NCI-H748 (cell line): ENCODE results near the gene NKAIN2.
A peak's percentile ranks its signal among the peaks of the same experiment; 100 is the strongest.

ENCODE experiments used
- DNase-seq: peaks from one replicate; lab custom pipeline; 2025; ENCODE audit not compliant: unreplicated experiment; lab: John Stamatoyannopoulos, UW

Gene NKAIN2

DNA sequence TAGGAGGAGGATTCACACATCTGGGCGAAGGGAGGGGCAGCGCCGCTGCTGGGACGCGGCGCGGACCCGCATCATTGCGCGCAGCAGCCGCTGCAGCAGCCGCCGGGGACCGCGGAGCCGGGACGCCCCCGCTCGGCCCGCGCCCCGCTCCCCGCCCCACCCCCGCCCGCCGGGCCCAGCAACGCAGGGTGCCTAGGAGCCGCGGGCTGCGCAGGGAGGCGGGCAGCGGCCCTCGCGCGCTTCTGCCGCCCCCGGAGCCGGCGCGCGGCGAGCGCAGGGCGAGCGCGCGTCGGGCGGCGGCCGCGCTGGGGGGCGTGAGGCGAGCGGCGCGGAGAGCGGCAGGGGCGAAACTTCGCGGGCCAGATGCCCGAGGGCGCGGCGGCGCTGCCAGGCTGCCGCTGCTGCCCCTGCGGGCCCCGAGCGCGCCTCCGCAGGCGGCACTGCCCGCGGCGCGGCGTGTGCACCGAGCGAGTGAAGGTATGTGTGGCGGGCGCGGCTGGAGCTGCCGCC lies at the start of gene NKAIN2:
NKAIN2 (plus strand) TSS at position 362 of the 510 bp plus-strand sequence.
- peak; percentile 83 for DNase-seq

GRCh38 chr6:123759472-123759871 lies 44.2 kb upstream of the NKAIN2 start:
- DNase-seq = no peak

DNA sequence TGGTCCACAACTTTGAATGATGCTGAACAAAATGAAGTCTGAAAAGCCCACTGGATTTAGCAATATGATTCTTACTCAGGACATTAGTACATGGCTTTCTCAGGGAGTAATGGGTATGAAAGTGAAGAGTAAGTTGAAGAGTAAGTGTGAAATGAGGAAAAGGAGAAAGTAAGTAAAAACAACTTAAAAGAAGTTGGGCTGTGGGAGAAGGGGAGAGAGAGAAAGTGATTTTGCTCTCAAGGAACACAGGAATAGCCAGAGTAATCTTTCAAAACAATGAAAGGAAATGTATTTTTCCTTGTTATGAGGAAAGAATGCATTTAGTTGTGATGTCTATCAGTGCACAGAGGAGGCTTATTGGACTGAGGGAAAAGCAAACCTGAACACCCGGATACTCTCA lies 39.8 kb upstream of the NKAIN2 start:
- DNase-seq = no peak

- DNase-seq = no peak
Observed at GRCh38 chr6:123764722-123765121, 38.9 kb upstream of the NKAIN2 start.

DNA sequence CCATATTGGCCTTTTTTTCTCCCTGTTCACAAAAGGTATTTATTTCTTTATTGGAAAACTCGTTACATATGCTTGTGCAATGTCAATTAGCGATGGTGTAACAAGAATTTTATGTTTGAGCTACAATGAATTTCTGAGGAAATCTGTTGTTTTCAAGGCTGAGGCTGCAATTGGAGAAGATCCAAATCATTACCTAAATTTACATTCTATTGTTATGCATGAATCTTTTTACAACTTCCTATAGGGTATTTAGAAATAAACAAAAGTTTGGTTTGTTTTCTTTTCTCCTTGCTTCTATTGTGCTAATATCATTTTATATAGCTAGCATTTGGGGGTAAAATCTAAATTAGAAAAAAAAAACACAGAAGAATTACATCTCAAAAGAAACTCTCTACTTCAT lies 34.7 kb upstream of the NKAIN2 start:
- no peak for DNase-seq

DNA sequence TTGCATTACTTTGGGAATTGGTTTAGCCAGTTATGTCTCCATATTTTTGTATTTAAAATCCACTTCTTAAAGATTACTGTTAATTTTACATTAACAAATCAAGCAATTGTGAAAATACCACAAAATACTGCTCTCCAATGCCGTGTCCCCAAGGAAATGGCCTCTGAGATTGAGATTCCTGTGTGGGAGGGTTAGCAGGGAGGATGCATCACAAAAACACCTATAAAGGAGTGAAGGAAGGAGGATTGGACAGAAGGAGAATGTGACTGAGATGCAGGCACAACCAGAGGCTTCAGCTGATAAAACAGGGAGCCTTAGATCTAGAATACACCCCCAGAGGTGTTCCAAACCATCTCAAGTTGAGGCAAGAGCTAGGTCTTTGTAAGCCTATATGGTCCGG lies 34.2 kb upstream of the NKAIN2 start:
- DNase-seq = no peak

GRCh38 chr6:123770247-123770949 lies 33.3 kb upstream of the NKAIN2 start:
- DNase-seq = no peak

GRCh38 chr6:123771126-123771525 lies 32.5 kb upstream of the NKAIN2 start:
- DNase-seq = no peak

DNA sequence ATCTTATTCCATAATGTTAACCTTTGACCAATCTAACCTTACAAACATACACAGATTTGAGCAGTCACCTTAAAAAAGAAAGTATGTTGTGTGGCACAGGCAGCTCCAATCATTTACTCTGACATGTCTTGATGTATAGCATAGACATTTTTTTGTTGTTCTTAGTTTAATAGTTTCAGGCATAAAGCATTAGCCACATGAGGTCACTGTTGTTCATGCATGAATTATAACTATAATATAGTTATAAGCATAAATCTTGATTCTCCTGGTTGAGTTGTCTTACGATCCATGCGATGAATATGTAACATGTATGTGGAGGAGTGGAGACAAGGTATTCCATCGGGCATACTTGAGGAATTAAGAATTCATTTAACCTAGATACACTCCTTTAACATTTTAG lies 26.1 kb upstream of the NKAIN2 start:
- DNase-seq = peak; percentile 51

DNA sequence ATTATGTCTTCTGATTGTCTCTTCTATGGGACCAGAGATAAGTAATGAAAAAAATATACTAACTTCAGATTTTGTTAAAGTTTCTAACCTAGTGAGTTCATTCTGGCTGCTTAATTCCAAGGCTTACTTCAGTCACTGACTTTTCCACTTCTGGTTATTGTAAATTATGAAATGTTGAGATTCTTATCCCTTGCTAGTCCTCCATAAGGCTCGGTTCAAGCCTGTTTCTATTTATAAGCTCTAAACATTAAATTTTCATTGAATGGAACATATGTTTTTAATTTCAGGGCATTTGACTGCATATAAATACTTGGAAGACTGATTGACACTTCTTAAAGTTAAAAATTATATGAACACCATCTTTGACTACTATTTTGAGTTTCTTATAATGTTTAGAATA lies 23.6 kb upstream of the NKAIN2 start:
- DNase-seq = no peak

DNA sequence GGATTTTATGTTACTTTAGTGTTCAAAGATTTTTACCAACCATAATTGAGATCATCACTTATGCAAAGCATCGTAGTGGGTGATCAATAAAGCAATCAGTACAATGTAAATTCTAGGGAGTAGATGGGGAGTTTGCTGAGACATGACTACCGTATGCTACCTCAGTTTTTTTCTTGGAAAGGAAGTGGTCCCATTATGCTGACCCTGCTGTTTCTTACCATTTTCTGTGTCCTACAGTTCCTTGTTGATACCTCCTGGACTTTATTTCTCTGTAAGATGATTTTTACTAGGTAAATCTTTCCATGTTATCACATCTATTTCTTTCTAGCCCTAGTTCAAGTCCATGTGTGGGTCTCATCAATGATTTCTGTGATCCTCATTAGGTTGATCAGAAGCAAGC lies 19.3 kb upstream of the NKAIN2 start:
- no peak for DNase-seq

DNA sequence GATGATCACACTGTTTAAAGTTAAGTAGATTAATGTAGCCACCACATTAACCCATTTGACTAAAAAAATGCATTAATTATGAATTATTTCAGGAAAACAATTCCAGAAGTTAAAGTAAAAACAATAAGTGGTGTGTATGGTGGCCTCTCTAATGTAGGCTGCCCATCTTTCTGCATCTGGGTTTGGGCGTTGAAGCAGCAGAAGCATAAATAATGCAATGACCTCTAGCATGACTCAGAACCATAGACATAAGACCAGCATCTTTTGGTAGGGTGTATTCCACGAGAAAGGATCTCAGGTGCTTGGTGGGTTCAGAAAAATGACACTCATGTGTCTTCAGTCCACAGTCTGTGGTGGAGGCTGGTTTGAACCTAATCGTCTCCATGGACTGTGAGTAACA lies 18.6 kb upstream of the NKAIN2 start:
- no peak for DNase-seq

DNA sequence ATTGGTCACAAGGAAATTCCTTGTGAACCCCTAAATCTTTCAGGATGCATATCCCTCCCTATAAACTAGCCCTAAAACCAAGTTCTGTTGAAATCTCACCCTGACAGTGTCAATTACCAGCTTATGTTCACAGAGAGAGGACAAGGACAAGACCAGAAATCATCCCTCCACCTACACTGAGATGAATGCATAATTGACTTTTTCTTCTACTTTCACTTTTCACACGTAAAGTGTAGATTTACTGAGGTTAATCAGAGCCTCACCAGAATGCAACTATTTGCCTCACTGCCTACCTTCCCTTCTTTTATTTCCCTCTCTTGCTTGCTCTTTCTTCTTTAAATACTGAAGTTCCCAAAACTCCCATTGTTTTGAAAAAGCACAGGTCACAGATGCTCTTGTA lies 15.3 kb upstream of the NKAIN2 start:
- DNase-seq = no peak

GRCh38 chr6:123794190-123794589 lies 9.5 kb upstream of the NKAIN2 start:
- no peak for DNase-seq

DNA sequence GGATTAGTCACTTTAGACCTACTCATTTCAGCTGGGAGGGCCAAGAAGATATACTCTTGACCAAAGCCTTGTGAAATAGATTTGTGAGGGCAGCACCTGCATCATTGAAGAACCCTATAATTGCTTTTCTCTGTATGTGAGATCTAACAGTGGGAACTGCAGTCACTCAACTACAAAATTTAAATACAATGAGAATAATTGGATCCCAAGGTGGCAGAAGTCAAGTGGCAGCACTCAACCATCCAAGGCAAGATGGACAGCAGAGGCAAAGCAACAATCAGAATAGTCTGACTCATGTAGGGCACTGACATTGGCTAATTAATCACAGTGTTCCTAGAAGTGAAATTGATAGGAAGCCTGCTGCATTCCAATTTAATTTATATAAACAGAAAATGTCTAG lies 8.9 kb upstream of the NKAIN2 start:
- DNase-seq = no peak

DNA sequence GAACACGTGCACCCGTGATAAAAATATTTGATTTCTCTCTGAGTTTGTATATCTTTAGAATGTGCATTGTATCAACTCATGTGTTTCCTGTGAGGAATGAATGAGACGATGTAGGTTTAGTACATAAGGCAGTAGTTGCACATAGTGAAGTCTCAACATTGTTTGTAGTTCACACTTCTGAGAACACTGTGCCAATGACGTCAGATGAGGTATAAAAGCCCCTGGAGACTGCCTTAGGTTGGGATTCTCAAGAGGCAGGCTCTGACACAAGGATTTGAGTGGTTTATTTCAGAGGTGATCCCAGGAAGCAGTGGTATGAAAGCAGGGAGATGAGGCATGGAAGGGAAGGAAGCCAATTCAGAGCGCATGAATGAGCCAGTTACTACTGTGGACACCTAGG lies 2.6 kb upstream of the NKAIN2 start:
- no peak for DNase-seq

- no peak for DNase-seq
Observed at GRCh38 chr6:123802351-123802696, 1.3 kb upstream of the NKAIN2 start.

- peak; percentile 97 for DNase-seq
Observed at GRCh38 chr6:123802697-123803503, 765 bp upstream of the NKAIN2 start.

GRCh38 chr6:123804014-123804786 lies 535 bp downstream of the NKAIN2 start:
- DNase-seq = peak; percentile 97

DNA sequence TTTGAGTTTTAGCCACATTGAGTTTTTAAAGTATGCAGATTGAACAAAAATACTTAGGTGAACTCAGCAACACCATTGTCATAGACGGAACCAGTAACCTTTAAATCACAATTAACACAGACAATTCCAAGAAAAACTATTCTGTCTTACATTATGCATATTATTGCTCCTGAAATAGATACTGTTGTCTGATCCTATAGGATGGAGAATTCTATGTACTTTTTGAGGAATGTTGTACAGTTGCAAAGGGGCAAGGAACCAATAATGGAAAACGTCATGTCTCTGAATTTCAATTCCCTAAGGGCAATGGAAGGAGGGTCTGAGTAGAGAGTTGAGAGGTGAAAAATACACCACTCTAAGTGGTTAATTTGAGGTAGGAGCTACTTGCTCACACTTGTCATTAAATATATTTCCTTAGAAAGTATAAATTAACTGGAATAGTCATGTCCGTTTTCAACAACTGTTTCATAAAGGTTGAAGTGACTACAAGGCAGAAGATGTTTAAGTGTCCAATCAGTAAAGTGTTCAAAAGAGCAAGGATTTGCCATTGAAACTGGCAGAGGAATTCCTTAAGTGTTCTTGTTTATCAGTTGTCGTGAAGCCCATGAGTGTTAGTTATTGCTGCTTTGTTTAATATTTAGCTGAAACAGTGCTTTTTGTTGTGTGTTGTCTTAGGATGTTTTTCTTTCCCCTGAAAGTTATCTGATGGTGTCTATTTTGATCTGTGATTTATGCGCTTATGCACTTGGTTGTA lies 1.3 kb downstream of the NKAIN2 start:
- DNase-seq = peak; percentile 49

DNA sequence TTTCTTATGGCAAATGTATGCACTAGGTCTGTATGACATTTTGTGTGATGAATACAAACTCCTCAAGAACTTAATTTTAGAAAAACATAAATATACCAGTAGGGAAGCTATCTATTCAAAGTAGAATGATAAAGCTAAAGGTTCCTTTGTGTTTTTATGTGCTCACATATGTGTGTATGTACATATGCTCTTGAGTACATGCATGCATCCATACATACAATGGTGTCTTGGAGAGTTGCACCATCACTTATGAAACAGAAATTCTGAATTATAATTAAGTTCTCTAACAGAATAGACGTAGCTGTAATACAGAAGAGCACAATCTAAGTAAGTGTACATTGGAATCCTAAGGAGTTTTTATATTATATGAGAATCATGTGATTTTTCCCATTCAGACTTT lies 2.3 kb downstream of the NKAIN2 start:
- peak; percentile 62 for DNase-seq
